Measurements from ENCODE around the gene TRAPPC12. TPM values are rescaled to one million over a fixed set of nuclear protein-coding genes. Genes with fewer than 3 reads are reported as not detected.

Gene TRAPPC12
- total RNA-seq, 1 experiment from 2014 or later: 86.2 TPM

DNA sequence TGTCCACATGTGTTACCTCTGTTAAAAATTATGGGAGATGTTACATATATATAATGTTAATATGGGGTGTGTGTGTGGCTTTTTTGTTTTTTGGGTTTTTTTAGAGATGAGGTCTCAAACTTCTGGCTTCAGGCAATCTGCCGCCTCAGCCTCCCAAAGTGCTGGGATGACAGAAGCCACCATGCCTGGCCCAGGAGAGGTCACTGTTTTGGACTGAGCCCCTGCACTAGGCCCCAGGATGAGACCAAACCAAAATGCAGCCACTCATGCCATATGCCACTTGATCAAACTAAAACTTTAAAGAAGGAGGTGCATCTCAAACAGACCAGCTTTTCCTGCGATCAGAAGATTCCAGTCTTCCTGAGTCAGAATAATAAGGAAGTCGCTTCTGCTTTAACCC lies 137.3 kb downstream of the TRAPPC12 start:
- ATAC-seq (no peak), DNase-seq (no peak)
- peaks cover 38% of the 10 kb centered on the region for H3K79me2 ChIP-seq (ENCODE audit: low read length)
- peaks cover 30% of the 10 kb centered on the region for H3K36me3 ChIP-seq (ENCODE audit: low read depth, low read length)
- no peaks in the 10 kb centered on the region for H3K9me2 ChIP-seq (replicated peaks; ENCODE audit: low read length)
- H3K4me1 ChIP-seq (ENCODE audit: insufficient read depth, low read length): peaks cover 24% of the 10 kb centered on the region
- no peaks in the 10 kb centered on the region for H3K27me3 ChIP-seq (ENCODE audit: low read length)
- intact Hi-C loops (cut with micrococcal nuclease): loop anchor here (5.0 kb wide), 1 partner anchor 60 kb away; the partner anchor contains the start of gene RPS7
- CTCF ChIA-PET: no interaction called here
- BruUV-seq (replicated peaks): no TSS peak
- no peaks in the 10 kb centered on the region for H4K20me1 ChIP-seq (ENCODE audit: low read length)
- H3K27ac ChIP-seq (ENCODE audit: low read length): no peak overlapping the region
- TF ChIP-seq EZH2phosphoT487 (IDR thresholded peaks at IDR 0.05; ENCODE audit: borderline replicate concordance, low read length) (no peak), CTCF (conservative IDR thresholded peaks at IDR 0.05; ENCODE audit: low read depth, low read length) (no peak), EZH2 (IDR thresholded peaks at IDR 0.05; ENCODE audit: low read length, unreplicated experiment) (no peak)
- H3K4me2 ChIP-seq (ENCODE audit: low read length): no peak overlapping the region
- no peaks in the 10 kb centered on the region for H3F3A ChIP-seq (ENCODE audit: low read length, unreplicated experiment)
- no peak overlapping the region for H3K9ac ChIP-seq (ENCODE audit: low read length)
- no peak overlapping the region for H2AFZ ChIP-seq (ENCODE audit: low read length)
- POLR2A ChIA-PET (ENCODE audit: unreplicated experiment): no interaction called here
- H3K4me3 ChIP-seq (ENCODE audit: low read length): no peak overlapping the region
- no peaks in the 10 kb centered on the region for H3K9me3 ChIP-seq (ENCODE audit: low read length)

DNA sequence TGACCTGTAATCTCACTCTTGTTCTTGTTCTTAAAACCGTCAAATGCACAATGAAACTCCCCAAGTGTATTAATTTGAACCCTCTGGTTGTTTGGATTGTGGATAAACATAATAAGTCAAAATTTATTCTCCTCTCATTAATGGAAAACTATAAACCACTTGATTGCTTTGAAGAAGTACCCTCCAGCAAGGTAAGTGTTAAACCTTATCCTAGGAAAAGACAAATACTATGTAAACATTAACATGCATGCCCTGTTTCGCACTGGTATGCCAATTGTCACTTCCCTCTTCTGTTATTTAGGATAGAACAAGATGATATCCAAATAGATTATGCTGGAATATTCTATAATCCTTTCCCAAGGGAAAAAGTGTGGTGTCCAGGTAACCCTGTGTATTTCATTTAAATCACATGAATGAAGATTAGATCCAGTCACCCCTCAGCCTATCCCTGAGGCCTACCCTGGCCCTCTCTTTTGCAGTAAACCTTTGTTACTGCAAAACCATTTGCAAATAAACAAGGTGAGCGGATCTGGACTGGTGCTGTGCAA lies 138.5 kb downstream of the TRAPPC12 start:
- DNase-seq: peak; percentile 32
- CTCF ChIA-PET: no interaction called here
- H3F3A ChIP-seq (ENCODE audit: low read length, unreplicated experiment): no peaks in the 10 kb centered on the region
- BruUV-seq (replicated peaks): TSS peak; percentile 29
- H3K9me2 ChIP-seq (replicated peaks; ENCODE audit: low read length): no peaks in the 10 kb centered on the region
- peaks cover 38% of the 10 kb centered on the region for H3K79me2 ChIP-seq (ENCODE audit: low read length)
- H3K27ac ChIP-seq (ENCODE audit: low read length): peak overlapping the region; percentile 77
- intact Hi-C loops (cut with micrococcal nuclease): loop anchor here (5.0 kb wide), 1 partner anchor 59 kb away; the partner anchor contains the start of gene RPS7
- POLR2A ChIA-PET (ENCODE audit: unreplicated experiment): interaction anchor here (0.6 kb wide), 1 partner anchor 86 kb away, joined by 3 read pairs; no protein-coding TSS in a partner anchor
- ATAC-seq: no peak
- no peaks in the 10 kb centered on the region for H4K20me1 ChIP-seq (ENCODE audit: low read length)
- peak overlapping the region; percentile 84 for H2AFZ ChIP-seq (ENCODE audit: low read length)
- peaks cover 27% of the 10 kb centered on the region for H3K4me1 ChIP-seq (ENCODE audit: insufficient read depth, low read length)
- H3K36me3 ChIP-seq (ENCODE audit: low read depth, low read length): peaks cover 20% of the 10 kb centered on the region
- TF ChIP-seq EZH2 (IDR thresholded peaks at IDR 0.05; ENCODE audit: low read length, unreplicated experiment): no peak
- no peak for TF ChIP-seq CTCF (conservative IDR thresholded peaks at IDR 0.05; ENCODE audit: low read depth, low read length)
- TF ChIP-seq EZH2phosphoT487 (IDR thresholded peaks at IDR 0.05; ENCODE audit: borderline replicate concordance, low read length): no peak
- peak overlapping the region; percentile 91 for H3K4me2 ChIP-seq (ENCODE audit: low read length)
- H3K27me3 ChIP-seq (ENCODE audit: low read length): no peaks in the 10 kb centered on the region
- H3K4me3 ChIP-seq (ENCODE audit: low read length): peak overlapping the region; percentile 73
- no peaks in the 10 kb centered on the region for H3K9me3 ChIP-seq (ENCODE audit: low read length)
- peak overlapping the region; percentile 93 for H3K9ac ChIP-seq (ENCODE audit: low read length)

Measured in PC-3 (cell line).